Erythroblast (primary cell): Measurements from ENCODE around the gene ADAMTS5.

Experiments used
- DNase-seq, 2 experiments: peaks; one replicate each; lab custom pipeline; 2025; lab: John Stamatoyannopoulos, UW
- GATA1 ChIP-seq: IDR thresholded peaks from 2 replicates; pipeline ENCODE4 v1.6.1; 2011; ENCODE audit warnings: low read depth, mild to moderate bottlenecking, control low read depth, low read length, moderate library complexity
- POLR2A ChIP-seq: IDR thresholded peaks from 2 replicates; pipeline ENCODE4 v1.6.1; 2011; ENCODE audit warnings: mild to moderate bottlenecking, low read length

The ADAMTS5 gene

DNA sequence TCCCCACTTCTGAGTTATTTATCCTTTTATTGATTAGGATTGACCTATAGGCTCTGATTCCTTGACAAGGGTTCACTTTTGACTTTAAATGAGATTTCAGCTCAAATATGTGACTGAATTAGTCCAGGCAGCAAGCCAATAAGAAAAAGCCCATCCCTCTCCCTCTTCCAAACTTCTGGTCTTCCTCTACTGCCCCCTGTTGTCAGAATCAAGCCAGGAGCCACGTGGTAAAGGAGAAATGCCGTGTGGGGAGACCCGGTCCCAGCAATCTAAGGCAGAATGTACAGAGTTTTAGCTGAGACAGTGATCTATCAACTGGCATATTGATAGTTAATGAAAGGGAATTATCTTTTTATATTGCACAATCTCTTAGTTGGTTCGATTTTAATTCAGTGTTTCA lies 5.2 kb downstream of the ADAMTS5 start:
- TF ChIP-seq GATA1 (no peak), POLR2A (no peak)
- peak in 1 of 2 experiments; percentile 2 for DNase-seq

DNA sequence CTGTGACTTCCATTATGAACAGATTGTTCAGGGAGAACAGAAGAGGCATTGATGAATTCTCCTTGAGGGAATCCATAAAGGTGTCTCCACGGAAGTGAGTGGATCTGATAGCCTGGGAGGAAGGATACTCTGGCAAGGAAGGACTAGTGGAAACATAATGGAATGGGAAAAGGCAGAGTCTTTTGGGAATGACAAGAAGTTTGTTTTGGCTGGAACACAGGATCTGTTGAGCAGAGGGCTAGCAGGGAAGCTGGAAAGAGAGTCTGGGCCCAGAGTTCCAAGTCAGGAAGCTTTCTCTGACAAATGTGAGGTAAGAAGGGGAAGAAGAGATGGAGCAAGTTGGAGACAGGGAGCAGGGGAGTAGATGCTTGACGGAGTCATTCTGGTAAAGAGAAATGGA lies 8.1 kb downstream of the ADAMTS5 start:
- TF ChIP-seq GATA1 (no peak), POLR2A (no peak)
- DNase-seq: no peak

DNA sequence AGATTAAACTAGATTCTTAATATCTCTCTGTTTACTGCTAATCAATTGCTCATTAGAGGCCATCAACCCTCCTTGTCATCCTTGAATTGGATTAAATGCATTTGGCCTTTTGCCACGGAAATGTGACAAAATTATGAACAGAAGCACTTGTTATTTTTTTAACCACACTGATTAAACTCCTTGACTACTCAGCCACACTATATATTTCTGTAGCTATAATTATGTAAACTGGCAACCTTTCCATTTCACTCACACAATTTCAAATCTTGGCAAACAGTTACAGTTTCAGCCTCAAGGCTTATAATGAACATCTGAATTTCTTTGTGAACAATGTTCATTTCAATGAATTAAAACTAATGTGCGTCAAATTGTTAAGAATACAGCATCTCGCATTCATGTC lies 10.1 kb downstream of the ADAMTS5 start:
- DNase-seq: no peak
- TF ChIP-seq GATA1: no peak
- TF ChIP-seq POLR2A: no peak

DNA sequence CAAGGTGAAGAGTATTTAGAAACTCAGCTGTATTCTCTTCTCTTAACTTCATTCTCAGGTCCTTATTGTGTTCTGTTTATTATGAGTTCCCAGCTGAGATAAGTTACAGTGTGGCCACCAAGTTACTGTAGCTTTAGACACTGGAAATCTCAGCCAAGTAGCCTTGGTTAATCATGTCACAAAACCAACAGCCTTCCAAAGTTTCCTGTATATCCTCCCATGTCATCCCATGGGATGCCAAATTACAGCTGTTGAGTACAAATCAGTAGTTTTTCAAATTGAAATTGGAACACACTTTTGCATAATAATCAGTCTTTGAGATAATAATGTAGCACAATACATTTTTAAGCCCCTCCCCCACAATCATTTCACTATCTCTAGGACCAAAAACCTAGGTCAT lies 10.7 kb downstream of the ADAMTS5 start:
- TF ChIP-seq POLR2A: no peak
- TF ChIP-seq GATA1: no peak
- no peak for DNase-seq

DNA sequence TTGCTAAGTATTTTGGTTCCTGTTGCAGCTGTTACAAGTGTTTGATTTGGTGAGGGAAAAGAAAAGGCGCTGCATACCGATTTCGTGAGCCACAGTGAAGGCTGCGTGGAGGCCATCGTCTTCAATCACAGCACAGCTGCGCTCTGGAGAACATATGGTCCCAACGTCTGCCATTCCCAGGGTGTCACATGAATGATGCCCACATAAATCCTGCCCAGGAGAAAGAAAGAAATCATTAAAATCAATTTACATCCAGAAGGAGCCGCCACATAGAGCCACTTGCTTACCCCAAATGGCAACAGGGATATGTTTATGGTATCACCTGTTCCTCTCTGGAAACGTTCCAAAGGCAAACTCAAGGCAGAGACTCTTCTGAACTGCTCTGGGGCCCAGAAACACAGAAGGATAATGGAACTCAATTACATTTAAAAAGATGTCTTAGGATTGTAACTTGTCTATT lies 12.2 kb downstream of the ADAMTS5 start:
- no peak for DNase-seq
- TF ChIP-seq GATA1 (no peak), POLR2A (no peak)

DNA sequence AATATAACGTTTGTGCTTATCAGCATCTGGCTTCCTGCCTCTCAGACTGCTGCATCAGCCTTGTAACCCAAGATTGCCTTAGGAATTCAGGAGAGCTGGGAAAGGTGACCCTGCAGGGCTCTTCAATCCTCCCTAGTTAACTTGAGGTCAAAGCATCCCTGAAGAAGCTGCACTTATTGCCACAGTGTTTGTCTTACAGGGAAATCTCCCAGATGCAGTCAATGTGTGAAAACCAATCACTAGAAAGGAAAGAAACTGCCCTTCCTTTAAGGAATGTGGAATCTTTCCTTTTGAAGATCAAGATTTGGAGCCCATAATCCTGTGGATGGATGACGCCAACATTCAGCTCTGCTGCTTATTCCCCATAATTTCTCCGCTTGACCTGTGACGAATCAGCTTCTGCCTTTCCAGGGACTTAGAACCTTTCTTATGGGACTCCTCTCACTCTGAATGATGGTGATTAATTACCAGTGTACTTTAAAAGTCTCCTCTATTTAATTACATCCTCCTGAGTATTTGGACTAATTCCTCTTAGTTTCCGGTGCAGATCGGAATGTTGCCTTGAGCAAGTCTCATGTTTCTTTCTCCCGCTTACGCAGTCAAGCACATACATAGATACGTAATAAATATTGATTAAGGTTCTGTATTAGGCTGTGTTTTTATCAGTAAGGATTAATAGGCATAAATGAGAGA lies 14.4 kb downstream of the ADAMTS5 start:
- DNase-seq: no peak
- no peak for TF ChIP-seq POLR2A
- no peak for TF ChIP-seq GATA1

DNA sequence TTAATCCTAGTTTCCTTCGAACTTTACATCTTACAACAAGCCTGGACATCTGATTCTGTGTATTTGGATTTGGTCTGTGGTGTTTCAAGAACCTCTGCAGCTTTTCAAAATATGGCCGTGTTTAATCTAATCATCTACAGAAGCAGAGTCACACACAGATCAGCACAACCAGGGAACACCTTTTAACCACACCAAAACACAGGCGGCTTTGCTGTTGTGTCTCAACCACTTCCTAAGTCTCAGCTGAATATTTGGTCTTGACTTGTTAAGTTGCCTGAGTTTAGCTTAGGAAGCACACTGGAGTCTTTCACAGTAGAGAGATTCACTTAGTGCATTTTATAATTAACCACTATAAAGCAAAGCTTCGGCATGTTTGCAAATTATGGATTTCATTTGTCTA lies 17.1 kb downstream of the ADAMTS5 start:
- no peak for TF ChIP-seq GATA1
- TF ChIP-seq POLR2A: no peak

DNA sequence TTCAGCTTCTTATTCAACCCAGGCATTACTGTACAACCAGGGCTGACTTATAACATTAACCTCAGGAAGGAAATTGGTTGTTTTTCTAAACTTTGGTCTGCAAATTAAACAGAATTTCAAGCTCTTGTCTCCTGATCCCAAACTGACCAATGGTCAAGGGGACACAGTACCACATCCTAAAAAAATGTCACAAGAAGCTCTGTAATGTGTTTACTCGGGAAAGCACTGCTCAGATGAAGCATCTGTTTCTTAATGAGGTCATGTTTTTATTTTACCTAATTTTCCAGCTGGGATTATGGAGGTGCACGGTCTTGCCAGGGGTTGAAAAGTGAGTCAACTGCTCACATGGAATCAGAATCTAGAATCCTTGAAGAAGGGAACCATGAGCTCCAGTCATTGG lies 18.7 kb downstream of the ADAMTS5 start:
- no peak for TF ChIP-seq GATA1
- DNase-seq: no peak

More for the DNA sequence above, 17.1 kb downstream of the ADAMTS5 start:
- DNase-seq: no peak

DNA sequence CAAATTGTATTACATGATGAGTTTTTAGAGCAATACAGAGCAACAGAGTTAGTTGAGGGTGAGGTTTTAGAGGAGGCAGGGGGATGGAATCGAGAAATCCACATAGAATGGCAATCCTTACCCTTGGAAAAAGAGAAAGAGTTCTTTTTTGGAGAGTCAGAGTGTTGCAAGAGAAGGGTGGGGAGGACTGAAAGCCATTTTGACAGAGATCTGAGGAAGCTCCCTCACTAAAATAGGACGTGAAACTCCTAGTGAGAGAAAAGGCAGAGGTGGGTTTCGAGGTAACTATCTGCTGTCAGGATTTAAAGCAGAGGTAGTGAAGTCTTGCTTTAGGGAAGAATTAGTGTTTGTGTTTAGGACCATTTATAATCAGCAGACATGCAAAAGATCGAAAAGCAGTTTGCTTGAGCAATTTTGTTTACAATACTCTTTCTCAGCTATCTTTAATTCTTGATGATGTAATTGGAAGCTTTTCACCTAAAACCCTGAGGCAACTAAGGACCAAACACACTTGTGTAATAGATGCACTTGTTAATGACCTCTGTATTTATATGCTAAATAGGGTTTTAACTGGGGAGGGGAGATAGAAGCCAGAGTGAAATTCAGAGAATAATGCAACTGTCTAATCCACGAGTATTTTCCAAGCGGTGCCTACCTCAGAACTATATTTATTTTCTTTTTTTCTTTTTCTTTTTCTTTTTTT lies 20.0 kb downstream of the ADAMTS5 start:
- no peak for TF ChIP-seq POLR2A
- TF ChIP-seq GATA1: no peak
- no peak for DNase-seq

DNA sequence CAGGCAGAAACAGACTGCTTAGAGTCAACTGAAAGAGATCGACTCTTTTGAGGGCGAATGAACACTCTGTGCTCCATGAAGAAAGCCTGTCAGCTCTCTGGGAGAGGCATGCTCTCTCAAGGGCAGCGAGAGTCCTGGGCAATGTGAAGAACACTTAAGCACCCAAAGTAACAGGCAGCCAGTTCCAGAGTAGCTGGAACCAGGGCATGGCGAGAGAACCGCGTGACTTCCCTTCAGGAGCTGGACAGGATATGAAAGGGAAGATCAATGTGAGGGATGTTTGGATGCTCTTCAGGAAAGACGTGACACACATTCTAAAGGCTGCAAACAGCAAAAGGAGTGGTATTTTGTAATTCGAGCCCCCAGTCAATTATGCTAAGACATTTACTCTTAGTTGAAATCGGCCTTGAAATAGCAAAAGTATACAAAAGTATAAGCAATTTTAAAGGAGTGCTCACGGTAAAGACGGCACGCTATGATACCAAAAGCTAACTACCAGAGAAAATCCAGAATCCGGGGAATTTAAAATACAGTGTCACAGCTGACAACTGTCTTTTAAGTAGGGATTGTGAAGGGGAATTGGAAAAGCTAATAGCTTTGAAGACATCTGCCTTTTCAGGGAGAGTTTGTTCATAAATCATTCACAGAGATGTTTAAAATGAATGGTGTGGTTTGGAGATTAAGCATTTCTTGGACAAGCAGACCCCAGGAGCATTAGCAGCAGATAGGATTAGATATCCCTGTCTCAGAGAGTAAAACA lies 20.8 kb downstream of the ADAMTS5 start:
- TF ChIP-seq GATA1: no peak
- no peak for TF ChIP-seq POLR2A

DNA sequence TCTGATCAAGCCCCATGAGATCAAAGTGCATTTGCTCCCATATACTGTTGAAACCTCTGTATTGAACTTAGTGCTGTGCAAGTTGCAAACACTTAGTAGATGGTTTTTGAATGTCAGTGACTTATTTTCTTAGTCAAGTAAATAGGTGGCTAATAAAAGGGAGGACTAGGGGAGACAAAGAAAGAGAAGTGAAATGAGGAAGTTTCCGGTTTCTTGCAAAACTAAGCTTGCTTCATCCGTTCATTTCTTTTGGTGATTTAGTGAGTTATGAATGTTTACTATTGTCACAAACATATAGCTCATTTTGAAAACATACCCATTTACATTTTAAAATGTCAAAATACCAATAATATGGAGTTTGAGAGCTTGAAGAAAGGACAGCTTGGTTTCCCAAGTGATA lies 23.0 kb downstream of the ADAMTS5 start:
- no peak for DNase-seq
- no peak for TF ChIP-seq GATA1
- no peak for TF ChIP-seq POLR2A

More for the DNA sequence above, 20.8 kb downstream of the ADAMTS5 start:
- no peak for DNase-seq

DNA sequence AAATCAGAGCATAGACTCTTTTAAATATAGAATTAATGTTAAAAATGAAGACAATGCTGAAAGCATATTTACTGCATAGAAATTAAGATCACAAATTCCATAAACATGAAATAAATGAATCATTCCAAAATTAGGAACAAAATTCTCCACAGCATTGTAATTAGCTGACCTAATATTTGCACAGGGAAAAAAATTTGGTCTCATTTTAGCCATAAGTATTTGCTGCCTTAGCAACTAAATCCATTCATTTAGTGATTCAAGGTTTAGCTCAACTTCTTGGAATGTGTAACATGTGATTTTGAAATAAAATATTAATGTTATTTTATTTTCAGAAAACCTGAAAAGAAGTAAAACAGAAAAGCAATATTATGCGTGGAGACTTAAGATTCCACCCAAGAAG lies 25.5 kb downstream of the ADAMTS5 start:
- DNase-seq: no peak
- no peak for TF ChIP-seq POLR2A
- no peak for TF ChIP-seq GATA1

DNA sequence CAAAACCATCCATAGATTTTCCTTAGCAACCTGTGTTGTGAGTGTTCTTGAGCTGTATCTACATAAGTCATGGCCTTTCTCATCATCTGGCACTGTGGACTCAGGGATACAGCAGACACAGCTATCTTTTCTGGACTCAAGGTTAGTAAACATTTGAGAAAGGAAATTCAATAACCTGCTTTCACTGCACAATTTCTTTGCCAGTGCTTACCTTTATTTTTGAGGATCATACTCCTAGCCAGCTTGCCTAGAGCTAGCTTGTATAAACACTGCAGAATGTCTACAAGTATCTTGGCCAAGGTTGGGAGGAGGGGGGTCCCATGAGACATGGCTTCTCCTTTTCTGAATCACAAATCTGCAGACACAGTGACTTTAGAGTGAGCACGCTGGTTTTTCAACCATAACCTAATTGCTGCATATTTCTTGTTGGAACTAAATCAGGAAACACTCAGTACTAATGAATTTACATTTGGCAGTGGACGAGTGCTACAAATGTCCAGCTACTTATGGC lies 27.2 kb downstream of the ADAMTS5 start:
- no peak for TF ChIP-seq POLR2A
- TF ChIP-seq GATA1: no peak
- DNase-seq: no peak

DNA sequence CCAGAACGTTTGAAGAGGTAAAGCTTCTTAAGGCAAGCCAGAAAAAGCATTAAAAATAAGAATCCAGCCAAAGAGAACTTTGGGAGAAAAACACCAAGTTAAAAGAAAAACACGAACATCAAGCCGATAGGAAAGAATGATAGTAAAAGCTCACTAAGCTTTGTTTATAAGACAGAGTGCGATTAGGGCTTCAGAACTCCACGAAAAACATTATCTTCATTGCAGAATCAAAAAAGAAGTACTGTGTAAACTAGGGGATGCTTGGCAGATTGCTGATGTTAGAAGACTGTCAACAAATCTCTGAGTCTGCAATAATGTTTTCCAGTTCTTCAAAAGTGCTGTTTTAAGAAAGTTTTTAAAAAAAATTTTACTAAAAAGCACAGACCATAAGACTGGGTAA lies 30.2 kb downstream of the ADAMTS5 start:
- DNase-seq: no peak
- TF ChIP-seq GATA1: no peak
- no peak for TF ChIP-seq POLR2A
